Medulla oblongata (tissue), 1 donor: ENCODE results near the gene DSCAML1.
A peak's percentile ranks its signal among the peaks of the same experiment; 100 is the strongest.

Experiments
- DNase-seq: peaks from one replicate; pipeline ENCODE4 v3.0.0-alpha.2; 2015; ENCODE audit errors: extremely low spot score

DSCAML1 gene

GRCh38 chr11:117523680-117524079 is 273.3 kb downstream of the DSCAML1 start:
- DNase-seq: no peak

- DNase-seq: no peak
These were observed 275.0 kb downstream of the DSCAML1 start for GRCh38 chr11:117521974-117522373.

GRCh38 chr11:117520966-117521365 is 276.1 kb downstream of the DSCAML1 start:
- no peak for DNase-seq

GRCh38 chr11:117520201-117520600 is 276.8 kb downstream of the DSCAML1 start:
- DNase-seq: no peak

GRCh38 chr11:117519590-117519989 is 277.4 kb downstream of the DSCAML1 start:
- DNase-seq: no peak

GRCh38 chr11:117519170-117519569 is 277.8 kb downstream of the DSCAML1 start:
- no peak for DNase-seq

GRCh38 chr11:117518455-117518854 is 278.6 kb downstream of the DSCAML1 start:
- DNase-seq: no peak

GRCh38 chr11:117517097-117517496 is 279.9 kb downstream of the DSCAML1 start:
- no peak for DNase-seq

GRCh38 chr11:117515892-117516787 is 280.9 kb downstream of the DSCAML1 start:
- DNase-seq: no peak

- DNase-seq: no peak
These were observed 282.8 kb downstream of the DSCAML1 start for GRCh38 chr11:117514256-117514655.

- peak; percentile 45 for DNase-seq
These were observed 283.4 kb downstream of the DSCAML1 start for GRCh38 chr11:117513666-117514065.

- DNase-seq: no peak
These were observed 285.0 kb downstream of the DSCAML1 start for GRCh38 chr11:117511931-117512539.

GRCh38 chr11:117511483-117511930 is 285.5 kb downstream of the DSCAML1 start:
- DNase-seq: no peak

GRCh38 chr11:117510646-117511045 is 286.4 kb downstream of the DSCAML1 start:
- no peak for DNase-seq

GRCh38 chr11:117509543-117509942 is 287.5 kb downstream of the DSCAML1 start:
- DNase-seq: no peak

- DNase-seq: no peak
These were observed 290.0 kb downstream of the DSCAML1 start for GRCh38 chr11:117506971-117507370.

GRCh38 chr11:117505285-117505970 is 291.6 kb downstream of the DSCAML1 start:
- DNase-seq: no peak

- no peak for DNase-seq
These were observed 294.3 kb downstream of the DSCAML1 start for GRCh38 chr11:117502779-117503100.

GRCh38 chr11:117502015-117502778 is 294.8 kb downstream of the DSCAML1 start:
- no peak for DNase-seq

GRCh38 chr11:117501237-117501898 is 295.6 kb downstream of the DSCAML1 start:
- DNase-seq: no peak

GRCh38 chr11:117498791-117499190 is 298.2 kb downstream of the DSCAML1 start:
- DNase-seq: no peak
